Medulla oblongata (tissue), 1 donor: Measurements from ENCODE around the gene CALD1.

ENCODE experiments used
- DNase-seq: peaks from one replicate; pipeline ENCODE4 v3.0.0-alpha.2; 2015; ENCODE audit errors: extremely low spot score

Gene CALD1

GRCh38 chr7:134763960-134764359, 15.5 kb upstream of the CALD1 start:
- DNase-seq, result no peak

GRCh38 chr7:134764365-134764764, 15.1 kb upstream of the CALD1 start:
- no peak for DNase-seq

DNA sequence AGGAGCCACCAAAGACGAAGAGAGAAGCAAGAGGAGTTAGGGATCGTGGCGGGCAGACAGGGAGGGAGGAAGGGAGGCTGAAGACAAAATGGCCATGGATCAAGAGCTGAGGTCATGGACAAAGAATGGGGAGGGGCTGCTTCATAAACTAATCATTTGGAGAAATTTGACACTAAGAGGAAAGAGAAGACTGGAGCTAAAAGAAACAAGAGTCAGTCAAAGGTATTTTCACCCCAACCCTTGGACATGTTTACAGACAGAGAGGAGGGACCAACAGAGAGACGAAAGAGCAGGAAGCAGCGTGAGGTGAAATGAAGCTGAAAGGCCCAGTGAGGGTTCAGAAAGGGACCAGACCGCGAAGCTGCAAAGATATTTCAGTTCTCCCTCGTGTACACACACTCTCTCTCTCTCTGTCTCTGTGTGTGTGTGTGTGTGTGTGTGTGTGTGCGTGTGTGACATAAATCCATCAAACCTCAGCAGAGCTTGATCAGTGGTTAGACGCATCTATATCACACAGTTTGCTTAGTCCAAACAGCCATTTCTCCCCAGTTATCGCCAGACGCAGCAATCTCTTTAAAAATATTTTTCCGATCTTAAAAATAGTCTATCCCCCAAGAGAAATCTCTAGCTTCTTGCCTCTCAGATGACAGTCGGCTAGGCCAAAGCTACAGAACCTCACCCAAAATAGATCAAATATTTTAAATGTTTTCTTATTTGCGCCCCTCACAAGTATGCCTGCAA, 12.5 kb upstream of the CALD1 start:
- DNase-seq, result no peak

DNA sequence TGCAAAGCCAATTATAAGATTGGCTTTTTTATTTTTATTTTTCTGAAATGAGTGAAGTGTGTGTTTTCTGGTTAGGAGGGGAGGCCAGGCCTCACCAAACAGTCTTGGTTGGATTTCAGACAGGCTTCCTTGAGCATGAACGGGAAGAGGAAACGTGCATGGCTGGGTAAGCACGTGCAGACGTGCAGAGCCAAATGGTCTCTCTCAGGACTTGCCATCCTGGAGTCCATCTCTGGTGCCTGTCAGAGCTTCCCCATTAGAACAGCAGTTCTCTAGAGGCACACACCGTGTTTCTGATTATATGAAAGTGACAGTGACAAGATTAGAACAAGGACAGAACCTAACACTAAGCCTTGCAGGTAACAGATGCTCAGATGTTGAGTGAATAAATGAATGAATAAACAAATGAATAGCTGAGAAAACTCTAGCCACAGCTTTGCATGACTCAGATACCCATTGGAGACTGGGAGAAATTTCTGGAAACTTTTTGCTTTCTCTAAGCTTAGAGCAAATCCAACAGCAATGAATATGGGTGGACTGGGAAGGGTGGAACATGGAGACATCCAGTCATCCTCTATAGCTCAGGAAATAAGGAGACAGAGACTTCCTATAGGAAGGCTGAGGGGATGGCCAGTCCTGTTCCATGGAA, 11.8 kb upstream of the CALD1 start:
- no peak for DNase-seq

DNA sequence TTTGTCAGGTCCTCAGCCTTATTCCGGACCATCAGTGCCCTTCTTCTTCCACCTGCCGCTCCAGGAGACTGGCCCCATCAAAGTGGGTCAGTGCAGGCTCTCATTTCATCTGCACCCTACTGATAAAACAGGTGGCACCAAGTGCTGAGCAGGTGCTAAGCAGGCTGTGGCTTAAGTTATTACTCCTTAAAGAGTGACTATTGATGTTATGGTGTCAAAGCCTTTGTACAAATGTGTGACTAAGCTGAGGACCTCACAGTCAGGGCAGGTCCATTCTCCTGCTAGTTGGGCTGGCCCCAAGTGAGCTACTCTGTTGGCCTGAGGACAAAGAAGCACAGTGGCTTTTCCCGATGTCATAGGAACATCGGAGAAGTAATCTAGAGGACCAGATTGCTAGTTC, 11.2 kb upstream of the CALD1 start:
- no peak for DNase-seq

DNA sequence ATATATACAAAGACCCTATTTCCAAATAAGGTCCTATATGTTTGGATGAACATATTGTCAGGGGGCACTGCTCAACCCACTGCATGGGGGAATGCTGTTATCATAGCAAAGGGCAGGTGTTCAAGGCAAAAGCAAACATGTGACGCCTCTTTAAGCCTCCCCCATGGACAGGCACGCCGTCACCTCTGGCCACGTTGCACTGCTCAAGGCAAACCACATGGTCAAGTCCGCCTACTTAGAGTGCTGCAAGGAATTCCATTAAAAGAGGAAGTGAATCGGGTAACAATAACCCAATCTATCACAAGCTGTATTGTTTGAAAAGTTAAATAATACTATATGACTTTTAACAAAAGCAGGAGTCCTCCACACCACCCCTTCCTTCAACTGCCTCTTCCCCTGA, 8.8 kb upstream of the CALD1 start:
- DNase-seq, result no peak

DNA sequence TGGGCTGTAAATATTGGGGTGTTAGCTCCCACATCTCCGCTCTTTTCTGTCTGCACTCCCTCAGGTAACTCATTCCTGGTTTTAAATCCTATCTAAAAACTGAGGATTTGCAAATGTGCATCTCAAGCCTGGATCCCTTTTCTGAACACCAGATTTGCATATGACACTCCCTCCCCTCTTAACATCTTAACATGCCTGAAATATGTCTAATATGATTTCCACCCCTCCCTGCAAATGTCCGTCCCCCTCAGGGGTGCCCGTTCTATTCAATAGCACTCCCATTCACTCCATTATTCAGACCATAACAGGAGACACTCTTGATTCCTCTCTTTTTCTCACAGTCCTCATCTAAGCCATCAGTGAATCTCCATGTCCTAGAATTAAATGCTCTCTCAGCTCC, 8.3 kb upstream of the CALD1 start:
- DNase-seq, result no peak

GRCh38 chr7:134771889-134772288, 7.5 kb upstream of the CALD1 start:
- DNase-seq, result no peak

DNA sequence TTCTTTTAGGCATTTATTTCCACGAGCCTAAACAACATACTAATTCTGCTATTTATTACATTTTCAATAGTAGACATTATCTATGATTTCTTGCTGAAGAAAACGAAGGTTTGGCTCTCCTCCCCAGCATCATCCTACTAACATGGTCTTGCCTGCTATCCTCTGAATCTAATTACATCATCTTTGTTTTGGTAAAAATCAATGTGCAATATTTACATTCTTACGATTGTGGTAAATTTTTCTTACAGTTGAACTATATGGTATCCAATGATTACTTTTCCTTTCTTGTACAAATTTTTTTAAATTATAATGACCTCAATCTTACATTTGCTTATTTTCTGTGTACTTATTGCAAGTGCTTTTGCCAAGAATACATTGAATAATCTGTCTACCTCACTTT, 7.0 kb upstream of the CALD1 start:
- DNase-seq, result no peak

GRCh38 chr7:134773164-134773563, 6.3 kb upstream of the CALD1 start:
- no peak for DNase-seq

DNA sequence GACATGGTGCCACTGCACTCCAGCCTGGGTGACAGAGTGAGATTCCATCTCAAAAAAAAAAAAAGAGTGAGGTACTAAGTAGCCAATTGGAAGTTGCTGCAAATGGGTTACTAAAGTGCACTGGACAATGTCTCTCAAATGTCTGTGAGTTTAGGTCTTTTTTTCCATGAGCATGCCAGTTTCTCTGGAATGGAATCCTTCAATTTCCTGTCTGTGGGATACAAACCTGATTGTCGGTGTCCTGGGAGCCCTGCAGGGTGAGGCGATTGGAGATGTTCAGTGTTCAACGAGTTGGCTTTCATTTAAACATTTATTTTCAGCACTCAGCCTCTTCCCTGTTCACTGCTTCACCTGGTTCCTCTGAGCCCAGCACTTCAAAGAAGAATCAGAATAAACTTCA, 5.3 kb upstream of the CALD1 start:
- DNase-seq, result no peak

DNA sequence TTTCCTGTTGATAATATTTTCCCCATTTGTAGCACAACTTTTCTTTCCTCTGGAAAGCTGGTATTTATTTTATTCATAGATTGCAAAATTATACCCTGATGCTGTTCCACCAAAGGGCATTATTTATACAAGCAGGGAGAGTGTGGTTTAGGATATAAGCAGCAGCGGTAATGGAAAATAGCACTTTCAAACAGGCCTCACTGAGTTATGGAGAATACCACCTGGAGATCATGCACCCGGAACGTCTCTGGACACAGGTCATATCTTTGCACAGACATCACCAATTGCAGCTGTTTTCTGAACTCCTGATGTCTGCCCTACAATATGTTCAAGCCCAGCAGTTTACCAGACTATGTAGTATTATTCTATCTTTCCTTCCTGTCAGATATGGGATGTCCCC, 2.0 kb upstream of the CALD1 start:
- no peak for DNase-seq

- DNase-seq, result no peak
These were observed 1.4 kb upstream of the CALD1 start for GRCh38 chr7:134777908-134778580.

DNA sequence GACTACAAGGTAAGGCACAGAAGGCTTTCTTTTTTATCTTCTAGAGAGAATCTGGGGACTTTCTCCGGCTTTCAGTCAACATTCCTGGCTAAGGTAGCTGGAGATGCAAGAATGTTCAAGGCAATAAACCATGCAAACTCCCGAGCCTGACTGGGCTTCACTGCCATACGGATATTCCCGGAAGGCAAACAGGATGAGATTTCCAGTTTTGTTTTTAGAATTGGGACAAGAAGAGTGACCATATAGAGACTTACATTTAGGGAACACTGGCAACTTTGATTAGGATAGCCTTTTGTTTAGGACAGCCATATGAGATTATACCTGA, 269 bp downstream of the CALD1 start:
- DNase-seq, result no peak

- DNase-seq, result no peak
These were observed 863 bp downstream of the CALD1 start for GRCh38 chr7:134780166-134780828.

GRCh38 chr7:134781171-134781570, 1.7 kb downstream of the CALD1 start:
- DNase-seq, result no peak

DNA sequence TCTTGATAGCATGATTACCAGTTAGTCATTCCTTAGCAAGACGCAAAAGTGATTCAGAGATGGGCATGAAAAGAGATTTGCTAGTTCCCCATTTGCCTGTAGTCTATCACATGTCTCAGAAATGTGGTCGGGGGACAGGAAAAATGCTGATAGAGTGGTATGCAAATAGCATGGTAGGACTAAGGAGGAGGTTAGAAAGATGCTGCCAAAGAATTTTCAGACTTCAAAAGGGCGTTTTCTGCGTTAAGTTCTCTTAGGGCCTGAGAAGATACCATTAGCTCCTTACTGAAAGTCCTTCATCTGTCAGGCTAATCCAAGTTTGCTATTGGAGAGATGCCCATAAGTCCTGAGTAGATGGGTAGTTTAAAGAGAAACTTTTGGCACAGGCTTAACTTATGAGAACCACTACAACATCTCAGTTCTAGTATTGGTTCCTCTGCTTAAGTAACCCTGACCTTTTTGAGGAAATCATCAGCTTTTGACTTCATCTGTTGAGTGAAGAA, 2.7 kb downstream of the CALD1 start:
- no peak for DNase-seq

- DNase-seq, result no peak
These were observed 4.0 kb downstream of the CALD1 start for GRCh38 chr7:134783294-134784069.

DNA sequence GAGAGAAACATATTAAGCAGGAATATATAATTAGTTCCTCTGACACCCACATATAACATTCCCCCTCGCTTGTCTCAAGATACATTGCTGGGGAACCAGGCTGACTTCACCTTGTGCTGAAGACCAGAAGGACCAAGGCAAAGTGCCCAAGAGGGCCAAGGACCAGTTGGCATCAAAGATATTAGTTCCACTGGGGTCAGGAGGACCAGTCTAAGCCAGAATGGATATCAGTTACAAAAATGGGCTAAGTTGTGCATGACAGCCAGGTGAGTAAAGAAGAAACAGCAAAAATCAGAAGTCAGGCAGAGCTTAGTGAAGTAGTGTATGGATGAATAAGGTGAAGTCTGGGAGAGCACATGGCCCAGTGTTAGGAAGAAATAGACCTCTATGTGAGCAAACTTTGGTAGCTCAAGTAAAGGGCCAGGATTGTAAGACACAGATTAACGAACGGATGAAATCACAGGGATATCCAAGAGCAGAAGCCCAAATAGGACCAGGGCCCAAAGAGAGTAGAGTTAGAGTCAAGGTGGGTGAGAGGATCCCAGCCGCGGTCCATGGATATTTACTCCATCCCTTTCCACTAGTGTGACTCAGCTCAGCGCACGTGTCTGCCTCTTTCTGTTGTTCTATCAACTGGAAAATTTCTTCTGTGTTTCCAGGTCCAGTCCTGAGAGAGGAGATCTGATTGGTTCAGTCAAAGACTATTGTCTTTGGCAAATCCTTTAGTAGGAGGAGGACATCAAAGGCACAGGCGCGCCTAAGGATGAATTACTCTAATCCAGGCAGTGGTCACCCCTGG, 5.0 kb downstream of the CALD1 start:
- DNase-seq, result no peak

GRCh38 chr7:134785842-134786241, 6.4 kb downstream of the CALD1 start:
- no peak for DNase-seq

DNA sequence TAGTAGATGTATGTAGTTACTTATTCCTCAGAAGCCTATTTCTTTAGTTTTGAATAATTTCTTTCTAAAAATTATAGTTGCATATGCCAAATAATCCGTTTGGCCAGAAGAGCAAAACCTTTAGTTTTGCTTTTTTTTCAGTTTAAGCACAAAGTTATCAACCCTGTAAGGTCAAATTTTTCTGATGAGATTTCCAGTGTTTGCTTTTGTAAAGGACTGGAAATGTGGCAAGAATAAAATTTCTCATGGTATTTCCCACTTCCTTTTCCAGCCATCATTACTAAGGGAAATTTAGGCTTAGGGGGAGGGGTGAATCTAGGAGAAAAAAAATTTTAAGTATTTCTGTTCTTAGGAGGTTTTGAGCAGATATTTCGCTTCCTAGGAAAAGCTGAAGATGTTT, 7.6 kb downstream of the CALD1 start:
- DNase-seq, result no peak
